Measurements from ENCODE around the gene SDHAF2. TPM values are rescaled to one million over a fixed set of nuclear protein-coding genes. Genes with fewer than 3 reads are reported as not detected.

SDHAF2 gene
- total and polyA plus RNA-seq, 2 of the 13 experiments (the other 11 are each of a cell fraction or from before 2014, with no cell fraction given) = 44.2 to 70.4 TPM

DNA sequence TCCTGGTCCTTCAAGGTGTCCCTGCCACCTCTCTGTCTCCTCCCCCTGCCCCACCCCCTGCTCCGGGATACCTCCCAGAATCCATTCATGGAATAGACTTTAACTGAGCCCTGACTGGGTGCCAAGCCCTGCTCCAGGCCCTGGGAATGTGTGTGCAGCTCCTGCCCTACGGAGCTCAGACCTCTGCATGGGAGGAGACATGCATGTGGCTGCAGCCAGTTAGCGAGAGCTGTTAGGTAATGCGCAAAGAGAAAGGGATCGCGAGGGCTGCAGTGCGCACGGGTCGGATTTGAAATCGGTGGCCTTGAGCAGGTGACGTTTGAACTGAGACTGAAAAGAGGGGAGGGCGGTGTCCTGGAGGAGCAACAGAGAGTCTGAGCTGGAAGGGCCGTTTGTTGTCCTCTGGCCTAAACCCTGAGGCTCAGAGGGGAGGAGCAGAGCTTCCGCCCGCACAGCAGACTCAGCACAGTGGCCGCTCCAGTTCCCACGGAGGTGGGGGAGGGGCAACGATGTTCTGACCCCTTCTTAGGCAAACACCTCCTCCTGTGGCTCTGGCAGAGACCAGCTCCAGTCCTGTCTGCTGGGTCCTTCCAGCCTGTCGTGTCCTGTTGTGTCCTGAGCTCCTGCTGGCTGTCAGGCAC lies 58.8 kb downstream of the SDHAF2 start (continued):
- TF ChIP-seq, protein P1, sequence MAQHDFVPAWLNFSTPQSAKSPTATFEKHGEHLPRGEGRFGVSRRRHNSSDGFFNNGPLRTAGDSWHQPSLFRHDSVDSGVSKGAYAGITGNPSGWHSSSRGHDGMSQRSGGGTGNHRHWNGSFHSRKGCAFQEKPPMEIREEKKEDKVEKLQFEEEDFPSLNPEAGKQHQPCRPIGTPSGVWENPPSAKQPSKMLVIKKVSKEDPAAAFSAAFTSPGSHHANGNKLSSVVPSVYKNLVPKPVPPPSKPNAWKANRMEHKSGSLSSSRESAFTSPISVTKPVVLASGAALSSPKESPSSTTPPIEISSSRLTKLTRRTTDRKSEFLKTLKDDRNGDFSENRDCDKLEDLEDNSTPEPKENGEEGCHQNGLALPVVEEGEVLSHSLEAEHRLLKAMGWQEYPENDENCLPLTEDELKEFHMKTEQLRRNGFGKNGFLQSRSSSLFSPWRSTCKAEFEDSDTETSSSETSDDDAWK (CRISPR knock-in tag; IDR thresholded peaks at IDR 0.05) = no peak
- TF ChIP-seq KLF6 (CRISPR knock-in tag; IDR thresholded peaks at IDR 0.05) (0 out of 2 replicates have a peak, but pooled peaks have one; percentile 27), HBP1 (CRISPR knock-in tag; IDR thresholded peaks at IDR 0.05; ENCODE audit: low read depth) (0 out of 2 replicates have a peak, but pooled peaks have one; percentile 63), ZNF709 (CRISPR knock-in tag; IDR thresholded peaks at IDR 0.05) (no peak), NR3C1 (CRISPR knock-in tag; IDR thresholded peaks at IDR 0.05) (no peak), SPEN (CRISPR knock-in tag; IDR thresholded peaks at IDR 0.05; ENCODE audit: low read depth) (peak; percentile 67), ZNF143 (CRISPR knock-in tag; IDR thresholded peaks at IDR 0.05) (0 out of 2 replicates have a peak, but pooled peaks have one; percentile 43), MED1 (CRISPR knock-in tag; IDR thresholded peaks at IDR 0.05) (peak; percentile 59; the same call in 1 of the 2 replicates), KLF13 (CRISPR knock-in tag; IDR thresholded peaks at IDR 0.05) (no peak), ZKSCAN5 (CRISPR knock-in tag; IDR thresholded peaks at IDR 0.05) (no peak), ZNF337 (CRISPR knock-in tag; IDR thresholded peaks at IDR 0.05; ENCODE audit: borderline replicate concordance, low read depth) (no peak), ZNF790 (CRISPR knock-in tag; IDR thresholded peaks at IDR 0.05; ENCODE audit: borderline replicate concordance) (peak; percentile 33; the same call in 1 of the 2 replicates), TBX2 (CRISPR knock-in tag; IDR thresholded peaks at IDR 0.05; ENCODE audit: borderline replicate concordance) (no peak; the same call in 1 of the 2 replicates), PHB2 (IDR thresholded peaks at IDR 0.05; ENCODE audit: partially characterized antibody) (no peak)
- TF ChIP-seq, protein P2, sequence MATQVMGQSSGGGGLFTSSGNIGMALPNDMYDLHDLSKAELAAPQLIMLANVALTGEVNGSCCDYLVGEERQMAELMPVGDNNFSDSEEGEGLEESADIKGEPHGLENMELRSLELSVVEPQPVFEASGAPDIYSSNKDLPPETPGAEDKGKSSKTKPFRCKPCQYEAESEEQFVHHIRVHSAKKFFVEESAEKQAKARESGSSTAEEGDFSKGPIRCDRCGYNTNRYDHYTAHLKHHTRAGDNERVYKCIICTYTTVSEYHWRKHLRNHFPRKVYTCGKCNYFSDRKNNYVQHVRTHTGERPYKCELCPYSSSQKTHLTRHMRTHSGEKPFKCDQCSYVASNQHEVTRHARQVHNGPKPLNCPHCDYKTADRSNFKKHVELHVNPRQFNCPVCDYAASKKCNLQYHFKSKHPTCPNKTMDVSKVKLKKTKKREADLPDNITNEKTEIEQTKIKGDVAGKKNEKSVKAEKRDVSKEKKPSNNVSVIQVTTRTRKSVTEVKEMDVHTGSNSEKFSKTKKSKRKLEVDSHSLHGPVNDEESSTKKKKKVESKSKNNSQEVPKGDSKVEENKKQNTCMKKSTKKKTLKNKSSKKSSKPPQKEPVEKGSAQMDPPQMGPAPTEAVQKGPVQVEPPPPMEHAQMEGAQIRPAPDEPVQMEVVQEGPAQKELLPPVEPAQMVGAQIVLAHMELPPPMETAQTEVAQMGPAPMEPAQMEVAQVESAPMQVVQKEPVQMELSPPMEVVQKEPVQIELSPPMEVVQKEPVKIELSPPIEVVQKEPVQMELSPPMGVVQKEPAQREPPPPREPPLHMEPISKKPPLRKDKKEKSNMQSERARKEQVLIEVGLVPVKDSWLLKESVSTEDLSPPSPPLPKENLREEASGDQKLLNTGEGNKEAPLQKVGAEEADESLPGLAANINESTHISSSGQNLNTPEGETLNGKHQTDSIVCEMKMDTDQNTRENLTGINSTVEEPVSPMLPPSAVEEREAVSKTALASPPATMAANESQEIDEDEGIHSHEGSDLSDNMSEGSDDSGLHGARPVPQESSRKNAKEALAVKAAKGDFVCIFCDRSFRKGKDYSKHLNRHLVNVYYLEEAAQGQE (IDR thresholded peaks at IDR 0.05; ENCODE audit: borderline replicate concordance in 1 of 2, low read depth in 1 of 2, low read length in 2 of 2) = no peak
